GM19455 (cell line): ENCODE data around the gene SIL1.
"Not testable (repeated sequence)": the region's sequence is repeated elsewhere in the genome, so short reads cannot be mapped to it uniquely, and the experiment has no call there.

Experiments
- ATAC-seq: cut with Tn5 transposase; IDR thresholded peaks from one replicate; pipeline ENCODE4 v1.9.1; 2021; ENCODE audit not compliant: unreplicated experiment

The SIL1 gene

GRCh38 chr5:139177809-139178588 lies 20.2 kb downstream of the SIL1 start:
- no peak for ATAC-seq

- ATAC-seq: not testable (repeated sequence)
Observed at GRCh38 chr5:139177281-139177680, 20.9 kb downstream of the SIL1 start.

- ATAC-seq: not testable (repeated sequence)
Observed at GRCh38 chr5:139174382-139174781, 23.8 kb downstream of the SIL1 start.

- no peak for ATAC-seq
Observed at GRCh38 chr5:139171779-139172404, 26.3 kb downstream of the SIL1 start.

- ATAC-seq: no peak
Observed at GRCh38 chr5:139167952-139168720, 30.0 kb downstream of the SIL1 start.

GRCh38 chr5:139167533-139167932 lies 30.6 kb downstream of the SIL1 start:
- ATAC-seq: no peak

GRCh38 chr5:139167063-139167462 lies 31.1 kb downstream of the SIL1 start:
- no peak for ATAC-seq

- ATAC-seq: not testable (repeated sequence)
Observed at GRCh38 chr5:139164897-139165296, 33.3 kb downstream of the SIL1 start.

- ATAC-seq: no peak
Observed at GRCh38 chr5:139164020-139164419, 34.1 kb downstream of the SIL1 start.

- ATAC-seq: no peak
Observed at GRCh38 chr5:139162448-139162847, 35.7 kb downstream of the SIL1 start.

GRCh38 chr5:139158791-139159190 lies 39.4 kb downstream of the SIL1 start:
- ATAC-seq: no peak

- no peak for ATAC-seq
Observed at GRCh38 chr5:139157556-139157955, 40.6 kb downstream of the SIL1 start.

- ATAC-seq: no peak
Observed at GRCh38 chr5:139156814-139157213, 41.4 kb downstream of the SIL1 start.

GRCh38 chr5:139155333-139155732 lies 42.8 kb downstream of the SIL1 start:
- ATAC-seq: no peak

GRCh38 chr5:139151902-139152301 lies 46.3 kb downstream of the SIL1 start:
- ATAC-seq: no peak

- ATAC-seq: no peak
Observed at GRCh38 chr5:139150367-139150999, 47.7 kb downstream of the SIL1 start.

- ATAC-seq: no peak
Observed at GRCh38 chr5:139149477-139150199, 48.5 kb downstream of the SIL1 start.

GRCh38 chr5:139148986-139149385 lies 49.2 kb downstream of the SIL1 start:
- ATAC-seq: no peak

GRCh38 chr5:139148306-139148705 lies 49.9 kb downstream of the SIL1 start:
- no peak for ATAC-seq

- no peak for ATAC-seq
Observed at GRCh38 chr5:139147483-139148087, 50.6 kb downstream of the SIL1 start.
